Stomach (tissue), 9 donors: ENCODE results near the gene N4BP3. TPM values are rescaled to one million over a fixed set of nuclear protein-coding genes. Genes with fewer than 3 reads are reported as not detected.

Experiments used
- DNase-seq, 2 donors: peaks; one replicate each; pipeline versions ENCODE4 v3.0.0 to v3.0.0-alpha.2; 2013 to 2019
- H3K27ac ChIP-seq, 5 donors: fragments of 200-600 bp in 4 of 5; sonication (generic) in 4 of 5; one replicate each; pipeline ENCODE4 v1.5.1; 2013 to 2019; ENCODE audit warnings: mild to moderate bottlenecking in 1 of 5, moderate library complexity in 1 of 5
- H3K27me3 ChIP-seq, 3 donors: fragments of 200-600 bp; sonication (generic); one replicate each; pipeline ENCODE4 v1.5.1; 2017 to 2019; ENCODE audit warnings: mixed run types in 1 of 3
- H3K36me3 ChIP-seq, 4 donors: fragments of 200-600 bp; sonication (generic); 1 replicate in 3 of 4; 2 replicates in 1 of 4; pipeline ENCODE4 v1.5.1; 2016 to 2019
- H3K4me1 ChIP-seq, 4 donors: fragments of 200-600 bp; sonication (generic); one replicate each; pipeline ENCODE4 v1.5.1; 2016 to 2019
- H3K4me3 ChIP-seq, 4 donors: fragments of 200-600 bp; sonication (generic) in 3 of 4; one replicate each; pipeline ENCODE4 v1.5.1; 2016 to 2019; ENCODE audit warnings: mild to moderate bottlenecking in 1 of 4
- H3K9me3 ChIP-seq, 4 donors: fragments of 200-600 bp; sonication (generic); one replicate each; pipeline ENCODE4 v1.5.1; 2016 to 2019
- CTCF ChIP-seq, 7 experiments: fragments of 450-650 bp in 4 of 7; fragments of 200-600 bp in 3 of 7; sonication (generic) in 3 of 7; IDR thresholded peaks; one replicate each; pipeline ENCODE4 v1.5.1; 2016 to 2019; ENCODE audit warnings: antibody characterized with exemption in 7 of 7, control low read depth in 2 of 7, mild to moderate bottlenecking in 1 of 7
- EP300 ChIP-seq: sonication (generic); formaldehyde crosslinking; IDR thresholded peaks from one replicate; pipeline ENCODE4 v1.6.1; 2017; ENCODE audit warnings: antibody characterized with exemption
- POLR2A ChIP-seq, 4 donors: fragments of 450-650 bp; IDR thresholded peaks; one replicate each; pipeline ENCODE4 v1.6.1; 2016; ENCODE audit warnings: antibody characterized with exemption in 4 of 4, control low read depth in 2 of 4, mild to moderate bottlenecking in 1 of 4, moderate library complexity in 1 of 4
- POLR2AphosphoS5 ChIP-seq, 3 donors: sonication (generic); formaldehyde crosslinking; IDR thresholded peaks; one replicate each; pipeline ENCODE4 v1.6.1; 2016; ENCODE audit warnings: antibody characterized with exemption in 3 of 3
- WGBS, 5 donors: extraction: QIAGEN DNeasy Blood & Tissue Kit in 3 of 5; methylation state at CpG; one replicate each; pipeline versions ENCODE4 v1.1.5 to v1.1.7; 2013 to 2018; 5-methylcytosine and 5-hydroxymethylcytosine counted together
- intact Hi-C: fragments of 100-400 bp; cut with DNase I; formaldehyde crosslinking; loops from one replicate; pipeline ENCODE4 v1.15.1; 2023; ENCODE audit warnings: low total_unique reads
- polyA plus RNA-seq, 3 donors: library from polyadenylated mRNA; stranded (reverse); fragments of 200-250 nt; gene quantifications; one replicate each; pipeline ENCODE4 v1.2.3, GENCODE V29; 2013
- total RNA-seq, 5 donors: library from RNA; depleted of rRNA; stranded (reverse); fragments of >200 nt; gene quantifications; one replicate each; pipeline versions ENCODE4 v1.1.0 to v1.2.3, GENCODE V29; 2014 to 2016
- donor health status: healthy with polysubstance abuse.
- donor health status: Bipolar disorder and iron deficiency.
- donor health status: healthy.

N4BP3 gene
- total and polyA plus RNA-seq, 8 donors: 2.6 to 6.1 (median 3.8) TPM; not detected in 1

- intact Hi-C loops: no loop called here
- WGBS, 5 donors: 81 to 89% (median 86%) methylated on average over 5 of the region's 5 CpGs
These were observed 9.0 kb downstream of the N4BP3 start for GRCh38 chr5:178122346-178122745.

GRCh38 chr5:178123094-178123965 is 10.0 kb downstream of the N4BP3 start:
- peak in 1 of 2 donors; percentile 38 for DNase-seq
- H3K4me3 ChIP-seq: no peak overlapping the region
- 87 to 95% (median 92%) methylated on average over 10 to 13 of the region's 13 CpGs for WGBS, 5 donors

More at GRCh38 chr5:178122346-178122745, 9.0 kb downstream of the N4BP3 start:
- Histone ChIP-seq H3K9me3 (no peaks in the 10 kb centered on the region), H3K27me3 (peaks cover 0 to 23% (median 0%) of the 10 kb centered on the region in 3 donors), H3K27ac (peak overlapping the region in 1 of 5 donors; percentile 27), H3K36me3 (peaks cover 0 to 10% (median 2%) of the 10 kb centered on the region in 4 donors), H3K4me1 (peaks cover 12 to 43% (median 33%) of the 10 kb centered on the region in 4 donors), H3K4me3 (no peak overlapping the region)
- TF ChIP-seq POLR2A (IDR thresholded peaks at IDR 0.05) (no peak), POLR2AphosphoS5 (IDR thresholded peaks at IDR 0.05) (no peak), EP300 (no peak), CTCF (IDR thresholded peaks at IDR 0.05) (no peak)
- DNase-seq: no peak

GRCh38 chr5:178123966-178124925 is 10.9 kb downstream of the N4BP3 start:
- Histone ChIP-seq H3K9me3 (no peaks in the 10 kb centered on the region), H3K27me3 (peaks cover 0 to 10% (median 0%) of the 10 kb centered on the region in 3 donors), H3K4me1 (peaks cover 12 to 43% (median 33%) of the 10 kb centered on the region in 4 donors), H3K36me3 (peaks cover 0 to 10% (median 2%) of the 10 kb centered on the region in 4 donors), H3K4me3 (no peak overlapping the region), H3K27ac (no peak overlapping the region)
- intact Hi-C loops: no loop called here
- no peak for TF ChIP-seq POLR2A (IDR thresholded peaks at IDR 0.05)
- TF ChIP-seq CTCF (IDR thresholded peaks at IDR 0.05): no peak
- no peak for TF ChIP-seq POLR2AphosphoS5 (IDR thresholded peaks at IDR 0.05)
- TF ChIP-seq EP300: no peak
- 46 to 79% (median 55%) methylated on average over 10 to 18 of the region's 18 CpGs for WGBS, 5 donors
- DNase-seq: peak; percentile 38 to 76

More at GRCh38 chr5:178123094-178123965, 10.0 kb downstream of the N4BP3 start:
- peaks cover 0 to 13% (median 0%) of the 10 kb centered on the region in 3 donors for H3K27me3 ChIP-seq
- TF ChIP-seq EP300 (no peak), CTCF (IDR thresholded peaks at IDR 0.05) (no peak), POLR2A (IDR thresholded peaks at IDR 0.05) (no peak), POLR2AphosphoS5 (IDR thresholded peaks at IDR 0.05) (no peak)
- H3K27ac ChIP-seq: no peak overlapping the region
- intact Hi-C loops: no loop called here
- no peaks in the 10 kb centered on the region for H3K9me3 ChIP-seq
- H3K4me1 ChIP-seq: peaks cover 12 to 43% (median 33%) of the 10 kb centered on the region in 4 donors
- H3K36me3 ChIP-seq: peaks cover 0 to 10% (median 2%) of the 10 kb centered on the region in 4 donors
